DOHH2 (cell line): Measurements from ENCODE around the gene HSPA2.

Experiments
- H3F3A ChIP-seq: fragments of 200-600 bp; sonication (generic), shearing (Covaris generic); 2 replicates; pipeline ENCODE4 v1.6.0; 2016; ENCODE audit warnings: antibody characterized with exemption, mild to moderate bottlenecking; ENCODE audit not compliant: control insufficient read depth, insufficient read depth
- H3K27ac ChIP-seq: fragments of 200-600 bp; sonication (generic); 2 replicates; pipeline ENCODE4 v1.5.1; 2014; ENCODE audit warnings: low read depth, mild to moderate bottlenecking, low read length, moderate library complexity
- H3K27me3 ChIP-seq: fragments of 200-600 bp; sonication (generic); 2 replicates; pipeline ENCODE4 v1.6.1; 2014; ENCODE audit warnings: mild to moderate bottlenecking, low read length, mixed read lengths; ENCODE audit not compliant: control insufficient read depth
- H3K36me3 ChIP-seq: fragments of 200-600 bp; sonication (generic); 2 replicates; pipeline ENCODE4 v1.6.1; 2014; ENCODE audit warnings: mild to moderate bottlenecking, low read length, moderate library complexity, mixed read lengths; ENCODE audit not compliant: control insufficient read depth
- H3K4me1 ChIP-seq: fragments of 200-600 bp; sonication (generic); 2 replicates; pipeline ENCODE4 v1.6.1; 2014; ENCODE audit warnings: mild to moderate bottlenecking, low read length, mixed read lengths; ENCODE audit not compliant: control insufficient read depth
- H3K4me2 ChIP-seq: fragments of 200-600 bp; sonication (generic); 2 replicates; pipeline ENCODE4 v1.6.0; 2014; ENCODE audit warnings: mild to moderate bottlenecking, low read length, moderate library complexity
- H3K4me3 ChIP-seq: fragments of 200-600 bp; sonication (generic); 2 replicates; pipeline ENCODE4 v1.5.1; 2014; ENCODE audit warnings: mild to moderate bottlenecking, low read length, mixed read lengths
- H3K79me2 ChIP-seq: fragments of 200-600 bp; sonication (generic); 2 replicates; pipeline ENCODE4 v1.6.1; 2014; ENCODE audit warnings: mild to moderate bottlenecking, low read length, mixed read lengths; ENCODE audit not compliant: control insufficient read depth
- H3K9me2 ChIP-seq: fragments of 200-600 bp; sonication (generic); replicated peaks from 2 replicates; pipeline ENCODE4 v1.6.1; 2014; ENCODE audit warnings: mild to moderate bottlenecking, low read length, mixed read lengths; ENCODE audit not compliant: control insufficient read depth
- H3K9me3 ChIP-seq: fragments of 200-600 bp; sonication (generic); 2 replicates; pipeline ENCODE4 v1.6.1; 2014; ENCODE audit warnings: antibody characterized with exemption, low read length, mixed read lengths; ENCODE audit not compliant: control insufficient read depth, insufficient read depth
- H4K20me1 ChIP-seq: fragments of 200-600 bp; sonication (generic); 2 replicates; pipeline ENCODE4 v1.6.0; 2014; ENCODE audit warnings: low read depth, mild to moderate bottlenecking, antibody characterized with exemption, low read length, moderate library complexity; ENCODE audit not compliant: control insufficient read depth, insufficient read depth
- CTCF ChIP-seq: fragments of 200-600 bp; sonication (generic); IDR thresholded peaks from one replicate; pipeline ENCODE4 v1.5.1; 2014; ENCODE audit warnings: antibody characterized with exemption, mild to moderate bottlenecking, low read depth, low read length; ENCODE audit not compliant: poor library complexity, severe bottlenecking
- EZH2phosphoT487 ChIP-seq: fragments of 200-600 bp; sonication (generic); IDR thresholded peaks from 2 replicates; pipeline ENCODE4 v1.6.1; 2017; ENCODE audit warnings: borderline replicate concordance, mild to moderate bottlenecking, antibody characterized with exemption, low read length, moderate library complexity, mixed read lengths

Gene HSPA2

GRCh38 chr14:64509036-64509435 is 31.5 kb upstream of the HSPA2 start:
- Histone ChIP-seq H3F3A (peaks cover 17% of the 10 kb centered on the region), H3K4me1 (peaks cover 55% of the 10 kb centered on the region), H4K20me1 (peaks cover 37% of the 10 kb centered on the region), H3K4me2 (peak overlapping the region; percentile 90), H3K36me3 (peaks cover 49% of the 10 kb centered on the region), H3K9me3 (no peaks in the 10 kb centered on the region), H3K9me2 (no peaks in the 10 kb centered on the region), H3K27ac (no peak overlapping the region), H3K4me3 (no peak overlapping the region), H3K27me3 (no peaks in the 10 kb centered on the region; the same call in 1 of the 2 replicates), H3K79me2 (peaks cover 93% of the 10 kb centered on the region)
- TF ChIP-seq EZH2phosphoT487 (no peak), CTCF (no peak)

GRCh38 chr14:64510825-64511671 is 29.5 kb upstream of the HSPA2 start:
- Histone ChIP-seq H3K4me3 (peak overlapping the region; percentile 13), H3K4me2 (peak overlapping the region; percentile 55), H3K36me3 (peaks cover 37% of the 10 kb centered on the region), H3K79me2 (peaks cover 99% of the 10 kb centered on the region), H3F3A (peaks cover 14% of the 10 kb centered on the region), H3K27me3 (no peaks in the 10 kb centered on the region), H3K9me3 (no peaks in the 10 kb centered on the region), H3K9me2 (no peaks in the 10 kb centered on the region), H3K27ac (0 out of 2 replicates have a peak overlapping the region, but pooled peaks have one; percentile 12), H3K4me1 (peaks cover 55% of the 10 kb centered on the region), H4K20me1 (peaks cover 39% of the 10 kb centered on the region)
- TF ChIP-seq EZH2phosphoT487 (no peak), CTCF (peak; percentile 95)

GRCh38 chr14:64513271-64513670 is 27.3 kb upstream of the HSPA2 start:
- no peaks in the 10 kb centered on the region for H3K27me3 ChIP-seq
- no peak overlapping the region for H3K27ac ChIP-seq
- H4K20me1 ChIP-seq: peaks cover 38% of the 10 kb centered on the region
- TF ChIP-seq CTCF (no peak), EZH2phosphoT487 (no peak)
- peaks cover 15% of the 10 kb centered on the region for H3F3A ChIP-seq
- H3K79me2 ChIP-seq: peaks cover 98% of the 10 kb centered on the region
- H3K9me2 ChIP-seq: no peaks in the 10 kb centered on the region
- H3K36me3 ChIP-seq: peaks cover 34% of the 10 kb centered on the region
- H3K4me2 ChIP-seq: no peak overlapping the region
- no peaks in the 10 kb centered on the region for H3K9me3 ChIP-seq
- peaks cover 34% of the 10 kb centered on the region for H3K4me1 ChIP-seq
- H3K4me3 ChIP-seq: no peak overlapping the region
